Measurements from ENCODE around the gene MMP20. TPM values are rescaled to one million over a fixed set of nuclear protein-coding genes. Genes with fewer than 3 reads are reported as not detected.

Gene MMP20
- total and polyA plus RNA-seq, 2 donors (not counting 3 experiments of a cell fraction or from before 2014, with no cell fraction given) = not detected

GRCh38 chr11:102573851-102574250, 51.3 kb downstream of the MMP20 start:
- Histone ChIP-seq H3K4me2 (ENCODE audit: insufficient read depth, low read length) (no peak overlapping the region), H3K27me3 (ENCODE audit: control insufficient read depth in 2 of 2, insufficient read depth in 2 of 2, low read length in 2 of 2) (no peaks in the 10 kb centered on the region), H3K4me3 (replicated peaks in 1 of 3; ENCODE audit: insufficient read depth in 1 of 3, low read depth in 1 of 3, low read length in 3 of 3) (no peak overlapping the region), H3K4me1 (ENCODE audit: control insufficient read depth, extremely low read depth, insufficient read depth, low read length) (peaks cover 4% of the 10 kb centered on the region), H3K27ac (ENCODE audit: insufficient read depth, low read depth, low read length) (no peak overlapping the region), H2AFZ (ENCODE audit: low read depth, low read length) (no peak overlapping the region), H4K20me1 (replicated peaks; ENCODE audit: control insufficient read depth, extremely low read depth, insufficient read depth, low read length) (no peaks in the 10 kb centered on the region), H3K36me3 (ENCODE audit: control insufficient read depth in 2 of 2, extremely low read depth in 1 of 2, insufficient read depth in 2 of 2, low read length in 2 of 2) (no peaks in the 10 kb centered on the region), H3K9ac (replicated peaks; ENCODE audit: extremely low read depth, insufficient read depth, low read length) (no peak overlapping the region), H3K9me1 (replicated peaks; ENCODE audit: control insufficient read depth, extremely low read depth, insufficient read depth, low read length) (no peaks in the 10 kb centered on the region), H3K79me2 (ENCODE audit: control insufficient read depth, insufficient read depth, low read length) (no peaks in the 10 kb centered on the region), H3K9me3 (replicated peaks; ENCODE audit: control insufficient read depth, insufficient read depth, low read length) (no peaks in the 10 kb centered on the region)
- FAIRE-seq (peak; percentile 77), DNase-seq (ENCODE audit: low read depth, low spot score) (no peak)
- dilution Hi-C loops (cut with MboI; ENCODE audit: extremely low pct_ligation_motif_present, low sequenced_read_pairs) (no loop called here), intact Hi-C loops (cut with micrococcal nuclease) (no loop called here)
- TF ChIP-seq FOS (IDR thresholded peaks at IDR 0.05; ENCODE audit: borderline replicate concordance, insufficient read depth, low read length) (peak; percentile 54), POLR2AphosphoS5 (IDR thresholded peaks at IDR 0.05; ENCODE audit: insufficient read depth, low read depth, low read length) (no peak), MAX (IDR thresholded peaks at IDR 0.05; ENCODE audit: insufficient read depth, insufficient read length) (no peak), CTCF (IDR thresholded peaks at IDR 0.05; ENCODE audit: extremely low read depth in 1 of 2, insufficient read depth in 1 of 2, low read depth in 1 of 2, low read length in 2 of 2) (no peak), MYC (IDR thresholded peaks at IDR 0.05; ENCODE audit: low read depth, low read length) (no peak), POLR2A (IDR thresholded peaks at IDR 0.05; ENCODE audit: low read depth, low read length) (no peak)
- no TSS peak for BruUV-seq (replicated peaks)
- ChIA-PET CTCF (interaction anchor here (1.4 kb wide), 2 partner anchors 39 to 93 kb away, joined by 3 read pairs; no protein-coding TSS in a partner anchor), POLR2A (no interaction called here)

Measured in endothelial cell of umbilical vein (primary cell).